Uterus (tissue), 4 donors: ENCODE data around the gene CHMP4A. TPM values are rescaled to one million over a fixed set of nuclear protein-coding genes. Genes with fewer than 3 reads are reported as not detected.
"Not testable (repeated sequence)": the region's sequence is repeated elsewhere in the genome, so short reads cannot be mapped to it uniquely, and the experiment has no call there.

Experiments used
- DNase-seq, 2 donors: peaks; one replicate each; pipeline ENCODE4 v3.0.0-alpha.2; 2019 to 2020
- H3K27ac ChIP-seq, 2 donors: fragments of 200-600 bp; sonication (generic); 1 replicate in 1 of 2; 2 replicates in 1 of 2; pipeline ENCODE4 v1.5.1; 2016 to 2018
- H3K27me3 ChIP-seq, 2 donors: fragments of 200-600 bp; sonication (generic); one replicate each; pipeline ENCODE4 v1.5.1; 2018 to 2019; ENCODE audit warnings: control low read depth in 1 of 2
- H3K36me3 ChIP-seq, 2 donors: fragments of 200-600 bp; sonication (generic); one replicate each; pipeline ENCODE4 v1.5.1; 2019; ENCODE audit warnings: control low read depth in 1 of 2
- H3K4me1 ChIP-seq, 2 donors: fragments of 200-600 bp; sonication (generic); one replicate each; pipeline ENCODE4 v1.5.1; 2018 to 2019; ENCODE audit warnings: control low read depth in 1 of 2
- H3K4me3 ChIP-seq, 2 donors: fragments of 200-600 bp; sonication (generic); 1 replicate in 1 of 2; 2 replicates in 1 of 2; pipeline ENCODE4 v1.5.1; 2018 to 2019; ENCODE audit warnings: mild to moderate bottlenecking in 1 of 2
- H3K9me3 ChIP-seq, 2 donors: fragments of 200-600 bp; sonication (generic); one replicate each; pipeline ENCODE4 v1.5.1; 2019; ENCODE audit warnings: control low read depth in 1 of 2
- POLR2A ChIP-seq, 2 donors: fragments of 450-650 bp; IDR thresholded peaks; one replicate each; pipeline ENCODE4 v1.6.1; 2016; ENCODE audit warnings: antibody characterized with exemption in 2 of 2, mild to moderate bottlenecking in 1 of 2, moderate library complexity in 1 of 2
- intact Hi-C: fragments of 100-400 bp; cut with DNase I; formaldehyde crosslinking; loops from one replicate; pipeline ENCODE4 v1.15.1; 2023; ENCODE audit warnings: low total_unique reads
- total RNA-seq, 4 donors: library from RNA; depleted of rRNA in 3 of 4; stranded (reverse); fragments of >200 nt in 3 of 4; gene quantifications; one replicate each; pipeline versions ENCODE4 v1.1.0 to v1.2.4, GENCODE V29; 2014 to 2023
- TF ChIP-seq, protein P1 (sequence below), 4 experiments: fragments of 200-600 bp in 2 of 4; fragments of 450-650 bp in 2 of 4; sonication (generic) in 2 of 4; IDR thresholded peaks; one replicate each; pipeline ENCODE4 v1.5.1; 2016 to 2019; ENCODE audit warnings: antibody characterized with exemption in 4 of 4, mild to moderate bottlenecking in 2 of 4, moderate library complexity in 1 of 4
- donor health status: DM: yes; HTN: yes; CAD: no.

Gene CHMP4A
- total RNA-seq, 4 donors from 2014 or later = 6.8 to 53.3 (median 33.9) TPM

DNA sequence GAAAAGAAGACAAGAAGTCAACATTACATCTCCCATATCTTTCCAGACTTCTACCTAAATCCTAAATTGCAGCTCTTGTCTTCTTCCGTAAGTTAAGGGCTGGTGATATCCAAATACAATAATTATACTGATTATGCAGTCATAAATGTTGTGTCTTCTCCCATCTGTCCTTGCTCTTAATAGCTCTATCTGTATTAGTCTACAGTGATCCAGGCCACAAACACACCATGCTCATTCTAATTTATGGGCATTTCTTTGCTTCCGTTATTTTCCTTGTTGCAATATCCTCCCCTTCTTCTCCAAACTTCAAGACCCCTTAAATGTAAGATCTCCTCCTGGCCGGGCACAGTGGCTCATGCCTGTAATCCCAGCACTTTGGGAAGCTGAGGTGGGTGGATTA, 6.2 kb upstream of the CHMP4A start:
- H3K4me3 ChIP-seq = no peak overlapping the region
- H3K9me3 ChIP-seq = no peaks in the 10 kb centered on the region
- H3K27me3 ChIP-seq = no peaks in the 10 kb centered on the region
- intact Hi-C loops = no loop called here
- H3K4me1 ChIP-seq = no peaks in the 10 kb centered on the region
- H3K27ac ChIP-seq = no peak overlapping the region
- no peak for DNase-seq
- no peak for TF ChIP-seq POLR2A (IDR thresholded peaks at IDR 0.05)
- TF ChIP-seq, protein P1, sequence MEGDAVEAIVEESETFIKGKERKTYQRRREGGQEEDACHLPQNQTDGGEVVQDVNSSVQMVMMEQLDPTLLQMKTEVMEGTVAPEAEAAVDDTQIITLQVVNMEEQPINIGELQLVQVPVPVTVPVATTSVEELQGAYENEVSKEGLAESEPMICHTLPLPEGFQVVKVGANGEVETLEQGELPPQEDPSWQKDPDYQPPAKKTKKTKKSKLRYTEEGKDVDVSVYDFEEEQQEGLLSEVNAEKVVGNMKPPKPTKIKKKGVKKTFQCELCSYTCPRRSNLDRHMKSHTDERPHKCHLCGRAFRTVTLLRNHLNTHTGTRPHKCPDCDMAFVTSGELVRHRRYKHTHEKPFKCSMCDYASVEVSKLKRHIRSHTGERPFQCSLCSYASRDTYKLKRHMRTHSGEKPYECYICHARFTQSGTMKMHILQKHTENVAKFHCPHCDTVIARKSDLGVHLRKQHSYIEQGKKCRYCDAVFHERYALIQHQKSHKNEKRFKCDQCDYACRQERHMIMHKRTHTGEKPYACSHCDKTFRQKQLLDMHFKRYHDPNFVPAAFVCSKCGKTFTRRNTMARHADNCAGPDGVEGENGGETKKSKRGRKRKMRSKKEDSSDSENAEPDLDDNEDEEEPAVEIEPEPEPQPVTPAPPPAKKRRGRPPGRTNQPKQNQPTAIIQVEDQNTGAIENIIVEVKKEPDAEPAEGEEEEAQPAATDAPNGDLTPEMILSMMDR (IDR thresholded peaks at IDR 0.05) = no peak
- H3K36me3 ChIP-seq = no peaks in the 10 kb centered on the region

DNA sequence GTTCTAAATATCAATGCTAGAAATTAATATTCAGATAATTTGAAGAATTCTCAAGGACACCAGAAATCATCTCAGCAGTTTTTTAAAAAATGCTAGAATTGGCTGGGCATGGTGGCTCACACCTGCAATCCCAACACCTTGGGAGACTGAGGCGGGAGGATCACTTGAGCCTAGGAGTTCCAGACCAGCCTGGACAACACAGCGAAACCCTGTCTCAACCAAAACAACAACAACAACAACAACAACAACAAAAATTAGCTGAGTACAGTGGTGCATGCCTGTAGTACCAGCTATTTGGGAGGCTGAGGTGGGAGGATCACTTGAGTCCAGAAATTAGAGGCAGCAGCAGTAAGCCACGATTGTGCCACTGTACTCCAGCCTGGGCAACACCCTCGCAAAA, 5.8 kb upstream of the CHMP4A start:
- H3K4me3 ChIP-seq = no peak overlapping the region
- no peak for DNase-seq
- H3K27me3 ChIP-seq = no peaks in the 10 kb centered on the region
- H3K4me1 ChIP-seq = no peaks in the 10 kb centered on the region
- H3K9me3 ChIP-seq = no peaks in the 10 kb centered on the region
- intact Hi-C loops = no loop called here
- TF ChIP-seq, protein P1 (IDR thresholded peaks at IDR 0.05) = no peak
- TF ChIP-seq POLR2A (IDR thresholded peaks at IDR 0.05) = no peak
- H3K36me3 ChIP-seq = no peaks in the 10 kb centered on the region
- H3K27ac ChIP-seq = no peak overlapping the region

DNA sequence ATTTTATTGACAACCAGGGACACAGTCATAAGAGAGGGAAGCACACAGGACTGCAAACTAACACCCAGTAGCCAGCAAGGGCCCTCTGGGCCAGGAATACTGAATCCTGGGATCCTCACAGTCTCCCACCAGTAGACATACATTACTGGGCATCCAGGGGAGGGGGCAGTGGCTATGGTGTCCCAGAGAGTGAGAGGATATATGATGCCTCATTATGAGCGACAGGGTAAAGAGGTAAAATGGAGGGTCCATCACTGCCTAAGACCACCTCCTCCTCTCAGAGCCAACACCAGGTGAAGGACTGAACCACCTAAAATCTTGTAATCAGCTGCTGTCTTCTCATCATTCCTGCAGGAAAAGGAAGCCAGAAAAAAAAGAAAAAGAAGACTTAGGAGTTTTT, 3.6 kb upstream of the CHMP4A start:
- intact Hi-C loops, H3K4me3 ChIP-seq, H3K9me3 ChIP-seq, H3K4me1 ChIP-seq, H3K36me3 ChIP-seq, H3K27me3 ChIP-seq, DNase-seq, H3K27ac ChIP-seq: not testable (repeated sequence)

DNA sequence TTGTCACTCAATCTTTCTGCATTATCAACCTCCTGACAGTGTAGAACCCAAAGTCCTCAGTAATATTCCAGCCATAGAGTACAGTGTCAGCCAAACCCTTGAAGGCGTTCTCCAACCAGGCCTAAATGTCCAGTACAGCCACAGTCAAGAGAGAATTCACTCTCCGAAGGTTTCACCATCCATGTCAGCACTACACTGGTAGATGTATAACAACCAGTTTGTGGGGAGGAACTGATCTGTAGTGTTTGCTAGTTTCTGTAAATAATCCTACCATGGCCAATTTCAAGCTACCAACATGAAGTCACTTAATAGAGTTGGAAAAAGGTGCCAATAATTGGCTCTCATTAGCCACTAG, 3.0 kb upstream of the CHMP4A start:
- TF ChIP-seq, protein P1 (IDR thresholded peaks at IDR 0.05) = no peak
- TF ChIP-seq POLR2A (IDR thresholded peaks at IDR 0.05) = no peak
- intact Hi-C loops = no loop called here
- no peaks in the 10 kb centered on the region for H3K36me3 ChIP-seq
- H3K4me3 ChIP-seq = peak overlapping the region; percentile 71 to 80
- H3K4me1 ChIP-seq = peaks cover 0 to 4% of the 10 kb centered on the region in 2 donors
- no peak for DNase-seq
- peak overlapping the region; percentile 86 to 89 for H3K27ac ChIP-seq
- H3K27me3 ChIP-seq = no peaks in the 10 kb centered on the region
- no peaks in the 10 kb centered on the region for H3K9me3 ChIP-seq

DNA sequence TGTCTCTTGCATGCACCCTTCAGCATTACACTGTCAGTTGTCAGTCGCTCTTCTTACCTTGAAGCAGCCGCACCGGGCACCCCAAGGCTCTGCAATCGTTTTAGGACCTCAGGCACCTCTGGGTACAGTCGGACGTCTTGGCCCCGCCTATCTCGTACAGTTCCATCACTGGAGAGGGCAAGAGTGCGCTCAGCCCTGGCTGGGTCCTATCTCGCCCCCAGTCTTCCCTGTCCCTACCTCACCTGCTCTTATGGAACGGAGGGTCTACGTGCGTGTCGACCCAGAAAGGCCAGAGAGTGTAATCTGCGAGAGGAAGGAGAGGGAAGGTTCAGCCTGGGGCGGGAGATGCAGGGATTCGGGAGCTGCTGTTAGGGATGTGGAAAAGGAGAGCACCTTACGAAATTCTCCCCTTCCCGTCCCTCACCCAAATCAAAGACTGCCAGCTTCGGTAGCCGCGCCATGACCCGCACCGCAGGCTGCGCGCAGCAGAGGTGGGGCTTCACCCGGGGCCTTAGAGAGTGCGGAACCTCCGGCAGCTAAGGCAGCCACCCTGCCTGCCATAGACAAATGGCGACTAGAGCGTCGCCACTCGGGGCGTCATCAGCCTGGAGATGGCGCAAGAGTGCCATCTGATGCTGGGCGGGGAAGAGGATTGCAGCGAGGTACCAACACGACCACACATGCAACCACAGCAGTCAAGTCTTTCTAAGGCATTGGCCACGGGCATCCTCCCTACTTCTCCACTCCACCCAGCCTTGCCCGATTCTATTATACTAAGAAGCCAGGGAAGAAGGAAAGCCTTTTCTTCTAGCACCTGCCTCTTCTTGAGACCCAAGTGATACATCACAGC, 2.4 kb upstream of the CHMP4A start, which contains the start of gene MDP1:
Gene MDP1, minus strand, starts transcription at position 572 of the 850 bp plus-strand sequence. Its CDS starts 111 bp downstream, at position 461.
- peaks cover 0 to 4% of the 10 kb centered on the region in 2 donors for H3K4me1 ChIP-seq
- no peaks in the 10 kb centered on the region for H3K9me3 ChIP-seq
- peak; percentile 81 to 82 for DNase-seq
- H3K27ac ChIP-seq = peak within 1 kb of the TSS; percentile 86 to 89
- TF ChIP-seq, protein P1 (IDR thresholded peaks at IDR 0.05) = peak; percentile 45 to 68 (median 61)
- peak; percentile 55 to 66 for TF ChIP-seq POLR2A (IDR thresholded peaks at IDR 0.05)
- H3K4me3 ChIP-seq = peak within 1 kb of the TSS; percentile 71 to 80
- intact Hi-C loops = no loop called here
- H3K36me3 ChIP-seq = no peaks in the 10 kb centered on the region
- H3K27me3 ChIP-seq = no peaks in the 10 kb centered on the region
